Activated CD8-positive, alpha-beta memory T cell treated with anti-CD3 and anti-CD28 coated beads, Interleukin-2, amount 10 ng/mL, durations not matched to agents 7 days and 5 days (primary cell): ENCODE results near the gene RABGEF1. TPM values are rescaled to one million over a fixed set of nuclear protein-coding genes. Genes with fewer than 3 reads are reported as not detected.
"Not testable (repeated sequence)": the region's sequence is repeated elsewhere in the genome, so short reads cannot be mapped to it uniquely, and the experiment has no call there.

Source experiments
- ATAC-seq: fragments of 150-1000 bp; cut with Tn5 transposase; one replicate; pipeline ENCODE4 v1.10.0; 2021; ENCODE audit warnings: moderate library complexity
- CTCF ChIA-PET: fragments of 350-600 bp; sonication (Branson Sonifier 250); formaldehyde crosslinking; loops from one replicate; lab custom pipeline; 2021; ENCODE audit warnings: antibody characterized with exemption; lab: Charles Lee
- DNase-seq: peaks from one replicate; pipeline ENCODE4 v3.0.0-alpha.2; 2020
- H3K27ac Mint-ChIP-seq: one replicate; pipeline ENCODE4 v1.8.0; 2021; ENCODE audit warnings: mild to moderate bottlenecking, mixed read lengths
- H3K27me3 Mint-ChIP-seq: one replicate; pipeline ENCODE4 v1.8.0; 2021; ENCODE audit warnings: mixed read lengths
- H3K36me3 Mint-ChIP-seq: one replicate; pipeline ENCODE4 v1.8.0; 2021; ENCODE audit warnings: mild to moderate bottlenecking, mixed read lengths
- H3K4me1 Mint-ChIP-seq: one replicate; pipeline ENCODE4 v1.8.0; 2021; ENCODE audit warnings: mixed read lengths
- H3K4me3 Mint-ChIP-seq: one replicate; pipeline ENCODE4 v1.8.0; 2021; ENCODE audit warnings: mild to moderate bottlenecking, moderate library complexity, mixed read lengths
- H3K9me3 Mint-ChIP-seq: one replicate; pipeline ENCODE4 v1.8.0; 2022; ENCODE audit warnings: low read depth, mixed read lengths
- total RNA-seq, 2 experiments: library from RNA; stranded (reverse); gene quantifications; one replicate each; pipeline ENCODE4 v1.2.3, GENCODE V29; 2021

The RABGEF1 gene
- 10 to 100 TPM; 21.7 to 25.6 TPM for total RNA-seq

DNA sequence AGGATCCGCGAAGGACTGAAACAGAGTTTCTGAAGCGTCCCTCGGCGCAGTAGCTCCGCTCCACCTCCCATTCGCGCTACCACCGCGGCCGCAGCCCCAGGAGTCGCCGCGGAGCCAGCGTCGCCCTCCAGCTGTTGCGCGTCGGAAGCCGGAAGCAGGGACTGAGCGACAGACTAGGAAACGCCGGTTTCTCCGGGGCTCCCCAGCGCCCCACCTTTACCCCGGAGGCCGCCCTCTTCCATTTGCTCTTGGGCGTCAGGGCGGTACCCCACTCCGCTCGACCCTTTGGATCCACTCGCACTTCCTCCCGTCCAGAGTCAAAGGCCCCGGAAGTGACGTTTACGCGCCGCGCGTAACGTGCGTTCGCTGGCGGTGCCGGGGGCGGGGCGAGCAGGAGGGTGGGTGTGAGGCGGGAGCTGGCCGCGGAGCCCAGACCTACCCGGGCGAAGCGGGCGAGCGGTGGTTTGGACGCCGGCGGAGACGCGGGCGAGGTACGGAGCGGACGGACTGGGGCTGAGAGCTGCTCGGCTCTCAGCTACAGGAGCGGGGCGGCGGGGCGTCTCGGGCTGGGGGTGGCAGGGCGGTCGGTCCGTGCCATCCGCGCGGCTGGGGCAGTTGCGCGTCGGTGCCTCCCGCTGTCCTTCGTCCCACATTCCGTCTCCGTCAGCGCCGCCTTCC lies at the start of gene RABGEF1:
TSS of gene RABGEF1 (plus strand) at position 432 of the 678 bp plus-strand sequence. CDS start 31,167 bp downstream, outside the sequence.
- ATAC-seq = peak; percentile 96
- H3K27ac Mint-ChIP-seq = peak within 1 kb of the TSS; percentile 99
- peaks cover 4% of the 10 kb centered on the region for H3K9me3 Mint-ChIP-seq
- H3K27me3 Mint-ChIP-seq = no peaks in the 10 kb centered on the region
- H3K4me1 Mint-ChIP-seq = peaks cover 25% of the 10 kb centered on the region
- CTCF ChIA-PET = interaction anchor here (1.0 to 2.6 kb wide), 2 partner anchors 113 to 247 kb away, joined by 3 to 7 read pairs; partner anchors contain the start of gene KCTD7
- peak; percentile 98 for DNase-seq
- peaks cover 25% of the 10 kb centered on the region for H3K36me3 Mint-ChIP-seq
- peak within 1 kb of the TSS; percentile 98 for H3K4me3 Mint-ChIP-seq

DNA sequence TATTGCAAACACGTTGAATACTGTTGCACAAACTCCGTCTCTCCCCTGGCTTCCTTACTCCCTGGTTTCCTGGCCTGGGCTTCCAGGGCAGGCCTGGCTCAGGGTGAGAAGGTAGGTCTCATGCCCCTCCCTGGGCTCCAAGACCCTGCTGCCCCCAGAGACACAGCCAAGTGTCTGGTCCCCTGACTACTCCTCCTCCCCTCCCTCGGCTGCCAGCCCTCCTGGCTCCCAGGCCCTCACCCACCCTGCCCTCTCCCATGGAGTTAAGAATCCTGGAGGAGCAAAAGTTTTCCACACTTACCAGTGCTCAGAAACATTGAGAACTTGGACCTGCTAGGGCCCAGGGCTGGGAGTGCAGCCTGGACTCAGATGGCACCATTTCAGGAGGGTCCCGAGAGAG lies 47.2 kb upstream of the RABGEF1 start:
- H3K4me1 Mint-ChIP-seq = no peaks in the 10 kb centered on the region
- H3K27ac Mint-ChIP-seq = no peak overlapping the region
- H3K4me3 Mint-ChIP-seq = no peak overlapping the region
- ATAC-seq (no peak), DNase-seq (no peak)
- CTCF ChIA-PET = no interaction called here
- peaks cover 3% of the 10 kb centered on the region for H3K36me3 Mint-ChIP-seq
- peaks cover 3% of the 10 kb centered on the region for H3K9me3 Mint-ChIP-seq
- no peaks in the 10 kb centered on the region for H3K27me3 Mint-ChIP-seq

DNA sequence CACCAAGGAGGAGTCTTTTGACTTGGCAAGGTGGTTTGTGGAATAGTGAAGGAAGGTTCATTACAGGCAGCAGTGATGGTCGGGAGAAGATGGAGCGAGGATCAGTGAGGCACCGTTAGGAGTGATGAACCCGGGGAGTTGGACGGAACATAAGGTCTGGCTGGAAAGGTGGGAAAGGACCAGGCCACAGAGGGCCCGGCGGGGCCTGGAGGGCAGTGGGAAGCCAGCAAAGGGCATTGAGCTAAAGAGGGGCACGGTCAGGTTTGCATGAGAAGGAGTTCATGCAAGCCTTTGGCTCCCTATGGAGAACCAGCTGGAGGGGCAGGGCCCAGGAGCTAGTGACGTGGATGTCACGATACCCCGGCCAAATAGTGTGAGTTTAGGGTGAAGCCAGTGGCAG lies 46.2 kb upstream of the RABGEF1 start:
- H3K4me3 Mint-ChIP-seq = no peak overlapping the region
- H3K36me3 Mint-ChIP-seq = no peaks in the 10 kb centered on the region
- ATAC-seq = no peak
- no peaks in the 10 kb centered on the region for H3K9me3 Mint-ChIP-seq
- no peak overlapping the region for H3K27ac Mint-ChIP-seq
- no peak for DNase-seq
- CTCF ChIA-PET = no interaction called here
- H3K27me3 Mint-ChIP-seq = no peaks in the 10 kb centered on the region
- H3K4me1 Mint-ChIP-seq = no peaks in the 10 kb centered on the region

DNA sequence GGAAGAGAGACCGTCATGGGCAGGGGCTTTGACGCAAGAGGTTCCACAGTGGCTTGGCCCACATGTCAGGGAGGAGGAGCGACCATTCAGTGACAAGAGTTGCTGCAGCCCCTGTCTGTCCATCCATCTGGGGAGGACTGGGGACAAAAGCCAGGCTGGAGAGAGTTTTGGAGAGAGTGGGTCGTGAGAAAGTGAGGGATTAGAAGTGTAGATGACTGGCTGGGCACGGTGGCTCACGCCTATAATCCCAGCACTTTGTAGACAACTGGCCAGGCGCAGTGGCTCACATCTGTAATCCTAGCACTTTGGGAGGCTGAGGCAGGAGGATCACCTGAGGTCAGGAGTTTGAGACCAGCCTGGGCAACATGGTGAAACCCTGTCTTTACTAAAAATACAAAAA lies 45.1 kb upstream of the RABGEF1 start:
- H3K9me3 Mint-ChIP-seq, H3K4me3 Mint-ChIP-seq, H3K4me1 Mint-ChIP-seq, ATAC-seq, H3K27ac Mint-ChIP-seq, H3K27me3 Mint-ChIP-seq, H3K36me3 Mint-ChIP-seq, DNase-seq, CTCF ChIA-PET: not testable (repeated sequence)

DNA sequence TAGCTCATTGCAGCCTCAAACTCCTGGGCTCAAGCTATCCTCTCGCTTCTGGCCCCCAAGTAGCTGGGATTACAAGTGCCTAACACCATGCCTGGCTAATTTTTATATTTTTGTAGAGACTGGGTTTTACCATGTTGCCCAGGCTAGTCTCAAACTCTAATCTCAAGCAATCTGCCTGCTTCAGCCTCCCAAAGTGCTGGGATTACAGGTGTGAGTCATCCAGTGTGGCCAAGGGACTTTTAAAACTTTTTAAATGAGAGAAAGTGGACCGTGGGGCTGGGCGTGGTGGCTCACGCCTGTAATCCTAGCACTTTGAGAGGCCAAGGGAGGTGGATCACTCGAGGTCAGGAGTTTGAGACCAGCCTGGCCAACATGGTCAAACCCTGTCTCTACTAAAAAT lies 44.4 kb upstream of the RABGEF1 start:
- not testable (repeated sequence) for H3K9me3 Mint-ChIP-seq, H3K27ac Mint-ChIP-seq, DNase-seq, H3K36me3 Mint-ChIP-seq, ATAC-seq, H3K4me3 Mint-ChIP-seq, H3K27me3 Mint-ChIP-seq, H3K4me1 Mint-ChIP-seq
- CTCF ChIA-PET = interaction anchor here (0.7 kb wide), 1 partner anchor 55 kb away, joined by 3 read pairs; no protein-coding TSS in a partner anchor

DNA sequence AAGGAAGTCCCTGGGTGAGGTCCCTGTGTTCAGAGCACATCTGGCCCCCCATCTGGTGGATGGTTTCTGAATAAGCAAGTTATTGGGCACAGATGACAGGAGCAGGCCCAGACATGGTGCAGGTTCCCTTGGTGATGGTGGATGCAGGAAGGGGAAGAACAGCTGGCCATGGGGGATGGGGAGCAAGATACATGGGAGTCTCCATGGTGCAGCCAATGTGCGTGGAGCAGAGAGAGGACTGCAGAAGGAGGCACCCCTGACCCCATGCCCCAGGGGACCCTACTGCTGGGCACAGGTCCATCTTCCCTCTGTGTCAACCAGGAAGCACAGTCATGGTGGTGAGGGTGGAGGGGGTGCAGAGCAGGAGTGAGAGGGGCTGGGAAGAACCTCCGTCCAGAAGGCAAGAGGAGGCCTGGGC lies 43.8 kb upstream of the RABGEF1 start:
- no peak overlapping the region for H3K4me3 Mint-ChIP-seq
- H3K9me3 Mint-ChIP-seq = no peaks in the 10 kb centered on the region
- H3K36me3 Mint-ChIP-seq = no peaks in the 10 kb centered on the region
- ATAC-seq = peak; percentile 16
- H3K27me3 Mint-ChIP-seq = no peaks in the 10 kb centered on the region
- CTCF ChIA-PET = no interaction called here
- no peak for DNase-seq
- H3K4me1 Mint-ChIP-seq = no peaks in the 10 kb centered on the region
- H3K27ac Mint-ChIP-seq = no peak overlapping the region

DNA sequence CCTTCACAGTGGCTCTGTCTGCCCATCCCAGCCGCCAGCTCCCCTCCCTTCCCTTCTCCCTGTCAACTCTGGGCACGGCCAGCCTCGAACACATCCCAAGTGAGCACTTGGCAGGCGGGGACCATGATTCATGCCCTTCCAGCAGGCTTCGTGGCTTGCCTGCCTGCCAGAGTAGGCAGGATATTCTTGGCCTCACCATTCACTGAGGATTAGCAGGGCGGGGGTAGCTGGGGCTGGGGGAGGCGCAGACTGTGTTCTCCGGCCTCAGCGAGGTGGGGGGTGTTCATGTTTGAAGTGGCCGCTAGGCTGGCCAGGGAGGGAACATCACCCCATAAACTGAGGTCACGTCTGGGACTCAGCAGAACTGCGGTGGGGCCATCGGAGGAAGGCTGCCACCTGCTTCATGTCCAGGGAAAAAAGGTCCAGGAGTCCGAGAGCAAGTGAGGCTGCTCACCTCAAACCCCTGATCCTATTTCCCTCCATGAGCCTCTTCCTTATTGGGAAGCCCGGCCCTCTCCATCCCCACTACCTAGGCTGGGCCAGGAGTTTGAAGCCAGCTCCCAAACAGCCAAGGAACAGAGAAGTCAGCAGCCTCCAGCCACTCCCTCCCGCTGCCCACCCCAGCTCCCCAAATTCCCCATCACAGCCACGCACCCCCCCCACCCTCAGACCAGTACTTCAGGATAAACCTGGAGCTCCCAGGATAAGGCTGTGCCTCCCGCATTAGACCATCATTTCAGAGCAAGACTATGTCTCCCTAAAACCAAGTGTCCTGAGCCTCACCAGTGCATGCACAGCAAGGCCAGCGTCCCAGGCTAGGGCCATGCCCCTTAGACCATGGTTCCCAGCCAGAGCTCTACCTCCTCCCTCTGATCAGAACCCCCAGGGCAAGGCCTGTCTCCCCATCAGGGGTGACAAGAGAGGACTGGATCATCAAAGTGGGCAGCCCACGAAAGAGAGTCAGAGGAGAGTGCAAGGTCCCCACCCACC lies 42.8 kb upstream of the RABGEF1 start:
- H3K4me3 Mint-ChIP-seq = no peak overlapping the region
- H3K27ac Mint-ChIP-seq = no peak overlapping the region

DNA sequence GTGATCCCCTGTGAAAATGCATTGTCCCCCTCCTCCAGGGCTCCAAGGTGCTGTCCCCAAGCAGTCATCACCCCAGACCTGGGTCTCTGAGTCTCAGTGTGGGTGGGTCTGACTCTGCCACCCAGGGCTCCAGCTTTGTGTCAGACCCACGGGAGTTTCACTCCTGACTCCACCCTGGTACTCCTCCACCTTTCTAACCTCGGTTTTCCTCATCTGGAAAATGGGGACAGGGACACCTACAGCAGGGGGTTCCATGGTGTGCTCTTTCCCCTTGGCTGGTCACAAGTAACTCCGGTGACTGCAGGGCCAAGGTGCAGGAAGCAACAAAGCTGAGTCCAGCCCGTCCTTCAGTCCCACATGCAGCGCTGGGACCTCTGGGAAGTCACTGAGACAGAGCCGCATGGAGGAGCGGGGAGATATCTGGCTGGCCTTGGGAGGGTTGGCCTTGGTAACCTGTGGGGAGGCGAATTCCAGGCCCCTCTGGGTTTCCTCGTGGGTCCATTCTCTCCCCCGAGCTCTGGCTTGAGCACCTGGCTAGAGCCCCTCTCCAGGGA lies 41.8 kb upstream of the RABGEF1 start:
- H3K36me3 Mint-ChIP-seq = no peaks in the 10 kb centered on the region
- no peak for DNase-seq
- no peak overlapping the region for H3K27ac Mint-ChIP-seq
- H3K27me3 Mint-ChIP-seq = no peaks in the 10 kb centered on the region
- H3K4me1 Mint-ChIP-seq = no peaks in the 10 kb centered on the region
- CTCF ChIA-PET = no interaction called here
- H3K9me3 Mint-ChIP-seq = no peaks in the 10 kb centered on the region
- H3K4me3 Mint-ChIP-seq = no peak overlapping the region
- no peak for ATAC-seq

More for the DNA sequence above, 42.8 kb upstream of the RABGEF1 start:
- DNase-seq (no peak), ATAC-seq (no peak)
- Mint-ChIP-seq H3K4me1 (no peaks in the 10 kb centered on the region), H3K27me3 (no peaks in the 10 kb centered on the region), H3K9me3 (no peaks in the 10 kb centered on the region), H3K36me3 (no peaks in the 10 kb centered on the region)
- CTCF ChIA-PET = no interaction called here

DNA sequence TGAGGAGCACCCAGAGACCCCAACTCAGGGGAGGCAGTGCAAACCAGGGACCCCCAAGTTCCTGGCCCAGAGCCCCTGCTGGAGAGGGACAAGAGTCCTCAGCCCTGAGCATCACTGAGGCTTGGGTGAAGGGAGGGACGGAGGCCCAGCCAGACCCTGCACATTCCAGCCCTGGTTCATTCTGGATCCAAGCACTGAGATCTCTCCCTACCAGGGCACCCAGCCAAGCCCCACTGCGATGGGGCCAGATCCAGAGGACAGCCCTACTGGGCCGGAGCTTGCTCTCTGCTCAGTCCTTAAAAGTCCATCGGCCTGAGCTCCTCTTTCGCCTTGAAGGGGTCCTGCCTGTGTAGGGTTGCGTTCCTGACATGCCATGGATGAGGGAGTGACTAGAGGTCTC lies 40.5 kb upstream of the RABGEF1 start:
- CTCF ChIA-PET = no interaction called here
- H3K27me3 Mint-ChIP-seq = no peaks in the 10 kb centered on the region
- no peaks in the 10 kb centered on the region for H3K36me3 Mint-ChIP-seq
- H3K9me3 Mint-ChIP-seq = no peaks in the 10 kb centered on the region
- H3K4me3 Mint-ChIP-seq = no peak overlapping the region
- H3K4me1 Mint-ChIP-seq = no peaks in the 10 kb centered on the region
- DNase-seq (no peak), ATAC-seq (no peak)
- H3K27ac Mint-ChIP-seq = no peak overlapping the region

DNA sequence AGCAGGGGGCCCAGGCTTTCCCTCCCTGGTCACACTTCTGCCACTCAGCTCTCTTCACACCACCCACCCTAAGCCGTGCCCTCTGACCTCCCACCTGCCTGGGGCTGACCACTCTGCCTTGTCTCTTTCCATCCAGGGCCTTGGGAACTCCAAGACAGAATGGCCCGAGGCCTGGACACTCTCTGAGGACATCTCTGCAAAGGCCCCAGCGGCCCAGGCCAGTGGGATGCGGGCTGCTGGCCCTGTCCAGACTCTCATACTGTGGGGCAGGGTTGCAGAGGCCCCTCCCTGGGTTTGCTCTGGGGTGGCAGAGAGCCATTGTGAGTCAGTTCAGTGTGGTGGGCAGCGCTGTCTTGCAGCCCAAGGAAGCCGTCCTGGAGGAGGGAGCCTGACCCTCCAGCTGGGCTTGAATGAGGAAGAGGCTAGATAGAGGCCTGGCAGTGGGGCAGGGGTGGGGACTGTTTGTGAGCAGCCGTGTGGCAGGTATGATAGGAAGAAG lies 39.9 kb upstream of the RABGEF1 start:
- no peak overlapping the region for H3K4me3 Mint-ChIP-seq
- H3K36me3 Mint-ChIP-seq = no peaks in the 10 kb centered on the region
- no peaks in the 10 kb centered on the region for H3K4me1 Mint-ChIP-seq
- no peaks in the 10 kb centered on the region for H3K9me3 Mint-ChIP-seq
- H3K27me3 Mint-ChIP-seq = no peaks in the 10 kb centered on the region
- DNase-seq (no peak), ATAC-seq (no peak)
- H3K27ac Mint-ChIP-seq = no peak overlapping the region
- CTCF ChIA-PET = interaction anchor here (1.3 kb wide), 1 partner anchor 10 kb away, joined by 3 read pairs; no protein-coding TSS in a partner anchor

DNA sequence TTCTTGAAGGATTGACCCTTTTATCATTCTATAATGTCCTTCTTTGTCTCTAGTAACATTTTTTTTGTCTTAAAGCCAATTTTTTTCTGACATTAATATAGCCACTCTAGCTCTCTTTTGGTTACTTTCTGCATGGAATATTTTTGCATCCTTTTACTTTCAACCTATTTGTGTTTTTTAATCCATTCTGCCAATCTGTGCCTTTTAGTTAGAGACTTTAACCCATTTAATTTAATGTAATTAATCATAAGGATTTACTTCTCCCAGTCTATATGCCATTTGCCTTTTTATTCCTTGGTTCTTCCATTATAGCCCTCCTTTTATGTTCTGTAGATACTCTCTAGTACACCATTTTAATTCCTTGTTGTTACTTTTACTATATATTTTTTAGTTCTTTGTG lies 32.7 kb upstream of the RABGEF1 start:
- DNase-seq = no peak
- ATAC-seq = no peak
- H3K27ac Mint-ChIP-seq = no peak overlapping the region
- H3K9me3 Mint-ChIP-seq = no peaks in the 10 kb centered on the region
- H3K36me3 Mint-ChIP-seq = peaks cover 12% of the 10 kb centered on the region
- CTCF ChIA-PET = interaction anchor here (0.6 kb wide), 1 partner anchor 530 kb away, joined by 3 read pairs; no protein-coding TSS in a partner anchor
- H3K4me3 Mint-ChIP-seq = no peak overlapping the region
- H3K4me1 Mint-ChIP-seq = no peaks in the 10 kb centered on the region
- no peaks in the 10 kb centered on the region for H3K27me3 Mint-ChIP-seq

DNA sequence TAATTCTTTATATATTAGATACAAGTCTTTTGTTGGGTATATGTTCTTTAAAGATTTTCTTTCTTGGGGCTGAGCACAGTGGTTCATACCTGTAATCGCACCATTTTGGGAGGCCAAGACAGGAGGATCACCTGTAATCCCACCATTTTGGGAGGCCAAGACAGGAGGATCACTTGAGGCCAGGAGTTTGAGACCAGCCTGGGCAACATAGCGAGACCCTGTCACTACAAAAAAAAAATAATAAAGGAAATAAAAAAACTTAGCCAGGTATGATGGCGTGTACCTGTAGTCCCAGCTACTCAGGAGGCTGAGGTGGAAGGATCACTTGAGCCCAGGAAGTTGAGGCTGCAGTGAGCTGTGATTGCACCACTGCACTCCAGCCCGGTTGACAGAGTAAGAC lies 29.8 kb upstream of the RABGEF1 start:
- Mint-ChIP-seq H3K9me3 (peaks cover 10% of the 10 kb centered on the region), H3K36me3 (peaks cover 29% of the 10 kb centered on the region)
- H3K4me3 Mint-ChIP-seq, ATAC-seq, H3K27ac Mint-ChIP-seq, H3K4me1 Mint-ChIP-seq, CTCF ChIA-PET, H3K27me3 Mint-ChIP-seq, DNase-seq: not testable (repeated sequence)

DNA sequence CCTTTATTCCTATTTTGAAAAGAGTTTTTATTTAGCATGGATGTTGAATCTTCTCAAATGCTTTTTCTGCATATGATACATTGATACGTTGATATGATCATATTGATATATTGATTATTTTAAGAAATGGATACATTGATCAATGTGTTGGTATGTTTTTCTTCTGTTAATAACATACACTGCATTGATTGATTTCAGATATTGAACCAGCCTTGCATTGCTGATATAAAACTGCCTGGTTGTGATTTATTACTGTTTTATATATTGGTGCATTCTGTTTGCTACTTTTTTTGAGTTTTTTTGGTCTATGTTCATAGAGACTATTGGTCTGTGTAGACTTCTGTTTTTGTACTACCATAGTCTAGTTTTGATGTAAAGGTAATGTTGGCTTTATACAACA lies 26.8 kb upstream of the RABGEF1 start:
- ATAC-seq (no peak), DNase-seq (no peak)
- H3K27ac Mint-ChIP-seq = no peak overlapping the region
- H3K9me3 Mint-ChIP-seq = peaks cover 10% of the 10 kb centered on the region
- CTCF ChIA-PET = no interaction called here
- no peak overlapping the region for H3K4me3 Mint-ChIP-seq
- H3K4me1 Mint-ChIP-seq = no peaks in the 10 kb centered on the region
- H3K36me3 Mint-ChIP-seq = peaks cover 26% of the 10 kb centered on the region
- no peaks in the 10 kb centered on the region for H3K27me3 Mint-ChIP-seq
